ENCODE data around the gene PTPRM.

The PTPRM gene

DNA sequence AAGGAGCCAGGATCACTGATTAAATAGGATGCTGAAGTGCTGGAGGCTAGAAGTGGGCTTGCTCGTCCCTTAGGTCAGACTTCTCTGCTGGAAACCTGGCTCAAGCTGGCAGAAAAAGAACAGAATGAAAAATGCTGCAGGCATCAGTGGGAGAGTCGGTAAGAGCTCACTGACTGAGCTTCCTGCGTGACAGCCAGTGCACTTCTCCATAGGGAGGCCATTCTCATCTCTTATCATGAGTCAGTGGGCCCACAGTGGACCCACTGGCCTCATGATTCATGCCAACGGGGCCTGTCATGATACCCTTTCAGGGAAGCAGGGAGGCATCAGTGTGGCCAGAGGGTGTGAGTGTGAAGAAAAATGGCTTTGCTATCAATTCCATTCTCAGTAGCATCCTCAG is 498.2 kb downstream of the PTPRM start:
- no peak for ATAC-seq
- no peak for TF ChIP-seq ESRRG (CRISPR knock-in tag; IDR thresholded peaks at IDR 0.05)
- no peak for TF ChIP-seq GLIS3 (CRISPR knock-in tag; IDR thresholded peaks at IDR 0.05)
- TF ChIP-seq ZNF8 (CRISPR knock-in tag; IDR thresholded peaks at IDR 0.05): no peak
- no peak for TF ChIP-seq ZFP3 (CRISPR knock-in tag; IDR thresholded peaks at IDR 0.05)
- no peak for TF ChIP-seq TCF4 (CRISPR knock-in tag; IDR thresholded peaks at IDR 0.05; ENCODE audit: borderline replicate concordance)

- no peak for TF ChIP-seq ISL1 (CRISPR knock-in tag; IDR thresholded peaks at IDR 0.05)
- TF ChIP-seq CSDC2 (CRISPR knock-in tag; IDR thresholded peaks at IDR 0.05): no peak
- no peak for TF ChIP-seq SNAI2 (CRISPR knock-in tag; IDR thresholded peaks at IDR 0.05)
- no peak for TF ChIP-seq ARNTL (CRISPR knock-in tag; IDR thresholded peaks at IDR 0.05; ENCODE audit: borderline replicate concordance, low read depth)
- no peak for TF ChIP-seq RARB (CRISPR knock-in tag; IDR thresholded peaks at IDR 0.05)
- TF ChIP-seq ESRRG (CRISPR knock-in tag; IDR thresholded peaks at IDR 0.05): no peak
- no peak for TF ChIP-seq ZNF70 (CRISPR knock-in tag; IDR thresholded peaks at IDR 0.05)
- TF ChIP-seq PPARA (CRISPR knock-in tag; IDR thresholded peaks at IDR 0.05; ENCODE audit: borderline replicate concordance): no peak
- TF ChIP-seq POU6F1 (CRISPR knock-in tag; IDR thresholded peaks at IDR 0.05; ENCODE audit: borderline replicate concordance, low read depth): no peak
- TF ChIP-seq GLIS3 (CRISPR knock-in tag; IDR thresholded peaks at IDR 0.05): no peak
- no peak for TF ChIP-seq ZC3H10 (CRISPR knock-in tag; IDR thresholded peaks at IDR 0.05)
- no peak for TF ChIP-seq ZFP30 (CRISPR knock-in tag; IDR thresholded peaks at IDR 0.05)
- TF ChIP-seq, protein P1, sequence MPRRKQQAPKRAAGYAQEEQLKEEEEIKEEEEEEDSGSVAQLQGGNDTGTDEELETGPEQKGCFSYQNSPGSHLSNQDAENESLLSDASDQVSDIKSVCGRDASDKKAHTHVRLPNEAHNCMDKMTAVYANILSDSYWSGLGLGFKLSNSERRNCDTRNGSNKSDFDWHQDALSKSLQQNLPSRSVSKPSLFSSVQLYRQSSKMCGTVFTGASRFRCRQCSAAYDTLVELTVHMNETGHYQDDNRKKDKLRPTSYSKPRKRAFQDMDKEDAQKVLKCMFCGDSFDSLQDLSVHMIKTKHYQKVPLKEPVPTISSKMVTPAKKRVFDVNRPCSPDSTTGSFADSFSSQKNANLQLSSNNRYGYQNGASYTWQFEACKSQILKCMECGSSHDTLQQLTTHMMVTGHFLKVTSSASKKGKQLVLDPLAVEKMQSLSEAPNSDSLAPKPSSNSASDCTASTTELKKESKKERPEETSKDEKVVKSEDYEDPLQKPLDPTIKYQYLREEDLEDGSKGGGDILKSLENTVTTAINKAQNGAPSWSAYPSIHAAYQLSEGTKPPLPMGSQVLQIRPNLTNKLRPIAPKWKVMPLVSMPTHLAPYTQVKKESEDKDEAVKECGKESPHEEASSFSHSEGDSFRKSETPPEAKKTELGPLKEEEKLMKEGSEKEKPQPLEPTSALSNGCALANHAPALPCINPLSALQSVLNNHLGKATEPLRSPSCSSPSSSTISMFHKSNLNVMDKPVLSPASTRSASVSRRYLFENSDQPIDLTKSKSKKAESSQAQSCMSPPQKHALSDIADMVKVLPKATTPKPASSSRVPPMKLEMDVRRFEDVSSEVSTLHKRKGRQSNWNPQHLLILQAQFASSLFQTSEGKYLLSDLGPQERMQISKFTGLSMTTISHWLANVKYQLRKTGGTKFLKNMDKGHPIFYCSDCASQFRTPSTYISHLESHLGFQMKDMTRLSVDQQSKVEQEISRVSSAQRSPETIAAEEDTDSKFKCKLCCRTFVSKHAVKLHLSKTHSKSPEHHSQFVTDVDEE (CRISPR knock-in tag; IDR thresholded peaks at IDR 0.05): no peak
Observed at GRCh38 chr18:8065773-8066172, 498.7 kb downstream of the PTPRM start.

DNA sequence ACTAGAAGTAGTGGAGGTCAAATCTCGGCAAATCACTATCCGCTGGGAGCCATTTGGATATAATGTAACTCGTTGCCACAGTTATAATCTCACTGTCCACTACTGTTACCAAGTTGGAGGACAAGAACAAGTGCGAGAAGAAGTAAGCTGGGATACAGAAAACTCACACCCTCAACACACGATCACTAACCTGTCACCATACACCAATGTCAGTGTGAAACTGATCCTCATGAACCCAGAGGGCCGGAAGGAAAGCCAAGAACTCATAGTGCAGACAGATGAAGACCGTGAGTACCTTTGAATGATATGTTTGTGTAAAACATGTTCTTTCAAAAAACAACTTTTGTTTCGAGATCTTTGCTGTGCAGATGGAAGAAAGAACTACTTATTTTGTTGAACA is 502.6 kb downstream of the PTPRM start:
- no peak for ATAC-seq
- TF ChIP-seq TOX (CRISPR knock-in tag; IDR thresholded peaks at IDR 0.05; ENCODE audit: borderline replicate concordance) (no peak), SNAI2 (CRISPR knock-in tag; IDR thresholded peaks at IDR 0.05) (no peak), ZFP30 (CRISPR knock-in tag; IDR thresholded peaks at IDR 0.05) (no peak), PPARA (CRISPR knock-in tag; IDR thresholded peaks at IDR 0.05; ENCODE audit: borderline replicate concordance) (no peak), BACH2 (CRISPR knock-in tag; IDR thresholded peaks at IDR 0.05; ENCODE audit: borderline replicate concordance) (no peak), OSR1 (CRISPR knock-in tag; IDR thresholded peaks at IDR 0.05) (no peak), ARNTL (CRISPR knock-in tag; IDR thresholded peaks at IDR 0.05; ENCODE audit: borderline replicate concordance, low read depth) (no peak), PATZ1 (CRISPR knock-in tag; IDR thresholded peaks at IDR 0.05; ENCODE audit: borderline replicate concordance) (no peak), CSDC2 (CRISPR knock-in tag; IDR thresholded peaks at IDR 0.05) (no peak), ZNF565 (CRISPR knock-in tag; conservative IDR thresholded peaks at IDR 0.05; ENCODE audit: low read depth) (no peak)
- TF ChIP-seq, protein P1 (CRISPR knock-in tag; IDR thresholded peaks at IDR 0.05): no peak

More at GRCh38 chr18:8065773-8066172, 498.7 kb downstream of the PTPRM start:
- ATAC-seq: no peak

Data from SK-N-SH treated with all-trans-retinoic acid at 6 μM for 48 hours (cell line).